Erythroblast (primary cell): ENCODE measurements around the gene JMJD6.

ENCODE experiments used
- GATA1 ChIP-seq: IDR thresholded peaks from 2 replicates; pipeline ENCODE4 v1.6.1; 2011; ENCODE audit warnings: low read depth, mild to moderate bottlenecking, control low read depth, low read length, moderate library complexity
- POLR2A ChIP-seq: IDR thresholded peaks from 2 replicates; pipeline ENCODE4 v1.6.1; 2011; ENCODE audit warnings: mild to moderate bottlenecking, low read length

GRCh38 chr17:76714336-76714735 lies 12.1 kb downstream of the JMJD6 start:
- TF ChIP-seq POLR2A (no peak), GATA1 (no peak)
